Fibroblast of lung (primary cell): ENCODE measurements around the gene CYYR1. TPM values are rescaled to one million over a fixed set of nuclear protein-coding genes. Genes with fewer than 3 reads are reported as not detected.

Experiments
- DNase-seq, 2 donors: peaks; one replicate each; pipeline versions ENCODE4 v3.0.0 to v3.0.0-alpha.2; 2010; ENCODE audit warnings: low read depth in 2 of 2
- H2AFZ ChIP-seq: 2 replicates; pipeline ENCODE4 v1.5.1; 2012; ENCODE audit warnings: low read length, control low read depth, inconsistent platforms
- H3K27ac ChIP-seq: 2 replicates; pipeline ENCODE4 v1.5.1; 2011; ENCODE audit warnings: low read length, control low read depth; ENCODE audit not compliant: insufficient read depth
- H3K27me3 ChIP-seq: 2 replicates; pipeline ENCODE4 v1.5.1; 2011; ENCODE audit warnings: mild to moderate bottlenecking, low read length; ENCODE audit not compliant: control insufficient read depth, insufficient read depth
- H3K36me3 ChIP-seq: 2 replicates; pipeline ENCODE4 v1.5.1; 2011; ENCODE audit warnings: low read length; ENCODE audit not compliant: control insufficient read depth, insufficient read depth
- H3K4me1 ChIP-seq: 2 replicates; pipeline ENCODE4 v1.5.1; 2011; ENCODE audit warnings: low read length; ENCODE audit not compliant: control insufficient read depth, insufficient read depth; ENCODE audit errors: extremely low read depth
- H3K4me2 ChIP-seq: 2 replicates; pipeline ENCODE4 v1.5.1; 2011; ENCODE audit warnings: low read length, control low read depth; ENCODE audit not compliant: insufficient read depth; ENCODE audit errors: extremely low read depth
- H3K4me3 ChIP-seq, 4 experiments: fragments of 200-600 bp in 1 of 4; sonication (generic) in 1 of 4; replicated peaks in 1 of 4; 2 replicates each; pipeline ENCODE4 v1.5.1; 2011 to 2016; ENCODE audit warnings: low read length in 4 of 4, low read depth in 3 of 4, mild to moderate bottlenecking in 3 of 4, control low read depth in 2 of 4, inconsistent platforms in 1 of 4, mixed read lengths in 1 of 4; ENCODE audit not compliant: insufficient read depth in 1 of 4; ENCODE audit errors: control extremely low read depth in 1 of 4
- H3K79me2 ChIP-seq: 2 replicates; pipeline ENCODE4 v1.5.1; 2012; ENCODE audit warnings: mild to moderate bottlenecking, low read length, inconsistent platforms; ENCODE audit not compliant: control insufficient read depth, insufficient read depth
- H3K9ac ChIP-seq: 2 replicates; pipeline ENCODE4 v1.5.1; 2011; ENCODE audit warnings: mild to moderate bottlenecking, low read length, control low read depth; ENCODE audit not compliant: insufficient read depth
- H3K9me3 ChIP-seq: 2 replicates; pipeline ENCODE4 v1.5.1; 2012; ENCODE audit warnings: low read depth, low read length; ENCODE audit not compliant: control insufficient read depth, insufficient read depth
- H4K20me1 ChIP-seq: 2 replicates; pipeline ENCODE4 v1.5.1; 2011; ENCODE audit warnings: low read length; ENCODE audit not compliant: control insufficient read depth, insufficient read depth; ENCODE audit errors: extremely low read depth
- CTCF ChIP-seq, 2 donors: IDR thresholded peaks in 1 of 2; conservative IDR thresholded peaks in 1 of 2; 1 replicate in 1 of 2; 2 replicates in 1 of 2; pipeline ENCODE4 v1.5.1; 2011 to 2012; ENCODE audit warnings: low read length in 2 of 2, control low read depth in 1 of 2, inconsistent platforms in 1 of 2, low read depth in 1 of 2, mild to moderate bottlenecking in 1 of 2
- EZH2 ChIP-seq: IDR thresholded peaks from 2 replicates; pipeline ENCODE4 v1.5.1; 2012; ENCODE audit warnings: low read length, control low read depth, mild to moderate bottlenecking; ENCODE audit errors: missing control alignments
- polyA plus RNA-seq, 2 donors: library from polyadenylated mRNA; depleted of rRNA in 1 of 2; stranded (reverse) in 1 of 2; unstranded in 1 of 2; fragments of >200 nt; gene quantifications; 2 replicates each; pipeline ENCODE4 v1.2.1, GENCODE V29; 2011 to 2012; ENCODE audit warnings: missing spikeins in 1 of 2
- total RNA-seq: library from RNA; depleted of rRNA; stranded (reverse); fragments of >200 nt; gene quantifications from 2 replicates; pipeline ENCODE4 v1.2.1, GENCODE V29; 2014

Gene CYYR1
- total and polyA plus RNA-seq, 2 donors (not counting 1 experiment from before 2014, with no cell fraction given): 0.17 TPM; not detected in 1

- H3K79me2 ChIP-seq: no peaks in the 10 kb centered on the region
- H3K36me3 ChIP-seq: no peaks in the 10 kb centered on the region
- H3K4me3 ChIP-seq: no peak overlapping the region
- H3K9me3 ChIP-seq: no peaks in the 10 kb centered on the region
- DNase-seq: no peak
- H2AFZ ChIP-seq: no peak overlapping the region
- no peak overlapping the region for H3K4me2 ChIP-seq
- no peaks in the 10 kb centered on the region for H3K4me1 ChIP-seq
- no peaks in the 10 kb centered on the region for H4K20me1 ChIP-seq
- H3K27ac ChIP-seq: no peak overlapping the region
- TF ChIP-seq EZH2 (no peak), CTCF (conservative IDR thresholded peaks at IDR 0.05 in 1 of 2, IDR thresholded peaks at IDR 0.05 in 1 of 2; ENCODE audit: low read depth in 1 of 2, low read length in 2 of 2) (no peak)
- no peak overlapping the region for H3K9ac ChIP-seq
- no peaks in the 10 kb centered on the region for H3K27me3 ChIP-seq
These were observed 85.1 kb downstream of the CYYR1 start for GRCh38 chr21:26487981-26488480.

GRCh38 chr21:26473471-26473870 is 99.6 kb downstream of the CYYR1 start:
- Histone ChIP-seq H4K20me1 (no peaks in the 10 kb centered on the region), H3K27ac (no peak overlapping the region), H3K4me1 (no peaks in the 10 kb centered on the region), H3K9me3 (no peaks in the 10 kb centered on the region), H3K4me3 (no peak overlapping the region), H3K79me2 (no peaks in the 10 kb centered on the region), H3K4me2 (no peak overlapping the region), H2AFZ (no peak overlapping the region), H3K27me3 (no peaks in the 10 kb centered on the region), H3K9ac (no peak overlapping the region), H3K36me3 (no peaks in the 10 kb centered on the region)
- TF ChIP-seq CTCF (conservative IDR thresholded peaks at IDR 0.05 in 1 of 2, IDR thresholded peaks at IDR 0.05 in 1 of 2; ENCODE audit: low read depth in 1 of 2, low read length in 2 of 2) (no peak), EZH2 (no peak)
- DNase-seq: no peak

GRCh38 chr21:26471099-26471471 is 102.0 kb downstream of the CYYR1 start:
- Histone ChIP-seq H3K4me1 (no peaks in the 10 kb centered on the region), H3K9ac (no peak overlapping the region), H3K27me3 (no peaks in the 10 kb centered on the region), H3K4me2 (no peak overlapping the region), H3K4me3 (no peak overlapping the region), H3K9me3 (no peaks in the 10 kb centered on the region), H4K20me1 (no peaks in the 10 kb centered on the region), H2AFZ (no peak overlapping the region), H3K79me2 (no peaks in the 10 kb centered on the region), H3K27ac (no peak overlapping the region), H3K36me3 (no peaks in the 10 kb centered on the region)
- peak in 1 of 2 donors; percentile 44 for DNase-seq
- TF ChIP-seq EZH2 (no peak), CTCF (conservative IDR thresholded peaks at IDR 0.05 in 1 of 2, IDR thresholded peaks at IDR 0.05 in 1 of 2; ENCODE audit: low read depth in 1 of 2, low read length in 2 of 2) (no peak)
